Stimulated activated CD4-positive, alpha-beta T cell treated with anti-CD3 and anti-CD28 coated beads, Interleukin-1b, Interleukin-23, amount 100 ng/mL, for 4 hours (primary cell): ENCODE data around the gene RCAN3.
"Not testable (repeated sequence)": the region's sequence is repeated elsewhere in the genome, so short reads cannot be mapped to it uniquely, and the experiment has no call there.

Source experiments
- DNase-seq, 2 donors: peaks; one replicate each; pipeline ENCODE4 v3.0.0-alpha.2; 2020; ENCODE audit warnings: low read depth in 2 of 2

The RCAN3 gene

GRCh38 chr1:24513706-24514105 is 11.1 kb downstream of the RCAN3 start:
- DNase-seq, result no peak

GRCh38 chr1:24514946-24515345 is 12.3 kb downstream of the RCAN3 start:
- no peak for DNase-seq

- not testable (repeated sequence) for DNase-seq
Observed at GRCh38 chr1:24515671-24516209, 13.1 kb downstream of the RCAN3 start.

- no peak for DNase-seq
Observed at GRCh38 chr1:24516506-24516905, 13.9 kb downstream of the RCAN3 start.

- no peak for DNase-seq
Observed at GRCh38 chr1:24517898-24518297, 15.3 kb downstream of the RCAN3 start.

- DNase-seq, result not testable (repeated sequence)
Observed at GRCh38 chr1:24520282-24520681, 17.6 kb downstream of the RCAN3 start.

- DNase-seq, result no peak
Observed at GRCh38 chr1:24525606-24526005, 23.0 kb downstream of the RCAN3 start.

GRCh38 chr1:24526045-24526444 is 23.4 kb downstream of the RCAN3 start:
- DNase-seq, result no peak

GRCh38 chr1:24526940-24527542 is 24.4 kb downstream of the RCAN3 start:
- DNase-seq, result peak in 1 of 2 donors; percentile 28

- DNase-seq, result no peak
Observed at GRCh38 chr1:24528744-24529143, 26.1 kb downstream of the RCAN3 start.

- DNase-seq, result not testable (repeated sequence)
Observed at GRCh38 chr1:24529292-24529691, 26.7 kb downstream of the RCAN3 start.

GRCh38 chr1:24535021-24535424 is 32.4 kb downstream of the RCAN3 start:
- DNase-seq, result peak; percentile 58 to 62

GRCh38 chr1:24535778-24536177 is 33.1 kb downstream of the RCAN3 start:
- DNase-seq, result no peak

GRCh38 chr1:24536391-24536840 is 33.8 kb downstream of the RCAN3 start:
- peak; percentile 27 to 47 for DNase-seq

GRCh38 chr1:24540051-24540905 is 37.6 kb downstream of the RCAN3 start:
- DNase-seq, result no peak

- no peak for DNase-seq
Observed at GRCh38 chr1:24540906-24541710, 38.5 kb downstream of the RCAN3 start.

GRCh38 chr1:24541711-24542346 is 39.2 kb downstream of the RCAN3 start:
- no peak for DNase-seq

GRCh38 chr1:24544239-24544638 is 41.6 kb downstream of the RCAN3 start:
- no peak for DNase-seq

GRCh38 chr1:24545662-24546061 is 43.0 kb downstream of the RCAN3 start:
- no peak for DNase-seq

GRCh38 chr1:24547195-24547594 is 44.6 kb downstream of the RCAN3 start:
- DNase-seq, result no peak

- DNase-seq, result no peak
Observed at GRCh38 chr1:24548070-24548469, 45.4 kb downstream of the RCAN3 start.
